Nucleus accumbens (tissue), 56 donors: ENCODE results near the gene USP37.
"Not testable (repeated sequence)": the region's sequence is repeated elsewhere in the genome, so short reads cannot be mapped to it uniquely, and the experiment has no call there.

ENCODE experiments used
- DNase-seq, 56 donors: peaks; one replicate each; lab custom pipeline; 2025; lab: John Stamatoyannopoulos, UW

USP37 gene

DNA sequence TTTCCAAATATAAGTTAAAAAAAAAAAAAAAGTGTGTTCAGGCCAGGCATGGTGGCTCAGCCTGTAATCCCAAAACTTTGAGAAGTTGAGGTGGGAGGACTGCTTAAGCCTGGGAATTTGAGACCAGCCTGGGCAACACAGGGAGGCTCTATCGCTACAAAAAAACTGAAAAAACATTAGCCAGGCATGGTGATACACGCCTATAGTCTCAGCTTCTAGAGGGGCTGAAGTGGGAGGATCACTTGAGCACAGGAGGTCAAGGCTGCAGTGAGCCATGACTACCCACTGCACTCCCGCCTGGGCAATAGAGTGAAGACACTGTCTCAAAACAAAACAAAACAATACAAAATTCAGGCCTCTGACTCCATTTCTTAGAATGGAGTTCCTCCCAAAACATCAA is 9.2 kb downstream of the USP37 start:
- no peak for DNase-seq

DNA sequence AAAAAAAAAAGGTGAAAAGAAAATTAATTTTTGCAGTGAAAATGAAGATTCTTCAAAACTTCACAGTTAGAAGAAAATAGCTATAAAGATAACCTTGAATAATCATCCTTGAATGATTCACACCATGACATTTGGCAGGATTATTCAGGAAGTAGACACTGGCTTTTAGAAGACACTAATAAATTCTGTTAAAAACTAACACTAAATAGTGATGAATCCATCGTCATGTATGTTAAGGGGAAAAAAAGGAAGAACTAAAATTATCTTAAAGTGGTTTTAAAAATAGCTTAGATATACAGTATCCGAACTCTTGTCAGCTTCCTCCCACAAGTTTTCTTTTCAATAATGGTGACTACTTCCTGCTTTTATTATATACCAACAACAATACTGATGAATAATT is 10.2 kb downstream of the USP37 start:
- DNase-seq = no peak

DNA sequence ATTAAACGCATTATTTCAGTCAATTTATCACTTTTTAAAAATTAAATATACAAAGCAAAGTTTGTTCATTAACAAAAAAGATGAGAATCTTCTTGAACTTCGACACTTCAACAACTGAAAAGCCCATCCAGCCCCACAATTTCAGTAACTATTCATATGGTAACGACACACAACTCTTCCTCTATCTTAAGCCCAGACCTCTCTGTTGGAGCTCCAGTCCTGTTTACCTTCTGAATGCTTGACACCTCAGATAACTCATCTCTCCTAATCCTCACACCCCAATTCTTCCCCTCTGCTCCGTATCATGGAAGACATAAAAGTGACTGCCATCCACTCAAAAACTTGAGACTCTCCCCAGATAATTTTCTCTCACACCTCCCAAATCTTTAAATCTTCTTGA is 12.6 kb downstream of the USP37 start:
- no peak for DNase-seq

DNA sequence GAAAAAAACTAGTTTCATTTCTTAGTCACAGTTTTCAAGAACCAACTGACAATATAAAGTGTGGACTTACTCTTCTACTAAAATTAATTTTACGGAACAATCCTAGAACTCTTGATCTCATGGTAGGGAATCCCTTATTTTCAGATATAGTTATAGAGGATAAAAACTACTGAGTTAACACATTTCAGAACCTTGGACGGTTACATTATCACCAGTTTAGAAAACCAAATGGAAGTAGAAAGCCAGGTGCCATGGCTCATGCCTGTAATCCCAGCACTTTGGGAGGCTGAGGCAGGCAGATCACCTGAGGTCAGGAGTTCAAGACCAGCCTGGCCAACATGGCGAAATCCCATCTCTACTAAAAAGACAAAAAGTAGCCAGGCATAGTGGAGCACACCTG is 13.9 kb downstream of the USP37 start:
- not testable (repeated sequence) for DNase-seq

DNA sequence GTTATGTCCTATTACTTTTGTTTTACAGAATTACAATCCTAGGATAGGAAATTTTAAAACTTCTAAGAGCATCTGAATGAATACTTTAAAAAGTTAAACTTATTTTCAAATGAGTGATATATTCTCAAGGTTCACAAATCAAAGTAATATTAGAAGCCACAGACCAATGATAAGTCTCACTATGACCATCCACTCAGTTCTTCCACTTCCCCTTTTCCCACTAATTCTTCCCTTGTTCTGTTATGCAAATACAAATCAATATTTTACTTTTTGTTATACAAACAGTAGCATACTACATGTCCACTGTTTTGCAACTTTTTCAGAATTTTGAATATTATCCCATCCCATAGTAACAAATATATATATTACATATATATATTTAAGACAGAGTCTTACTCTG is 20.2 kb downstream of the USP37 start:
- DNase-seq = no peak

DNA sequence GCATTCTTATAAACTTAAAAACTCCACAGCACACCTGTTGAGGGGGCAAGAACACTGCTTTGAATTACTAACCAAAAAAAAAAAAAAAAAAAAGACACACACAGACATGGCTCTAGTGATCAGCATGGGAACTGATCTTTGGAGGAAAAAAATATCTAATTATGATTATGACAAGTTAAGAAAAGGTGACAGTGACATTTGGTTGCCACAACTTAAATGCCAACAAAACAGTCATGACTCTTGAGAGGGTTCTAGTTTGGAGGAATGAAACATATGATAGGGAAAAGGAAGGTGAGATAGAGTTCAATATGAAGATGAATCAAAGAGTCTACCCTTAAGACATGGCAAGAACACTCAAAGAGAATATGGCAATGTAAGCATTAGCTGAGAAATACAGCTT is 20.6 kb downstream of the USP37 start:
- DNase-seq = no peak

DNA sequence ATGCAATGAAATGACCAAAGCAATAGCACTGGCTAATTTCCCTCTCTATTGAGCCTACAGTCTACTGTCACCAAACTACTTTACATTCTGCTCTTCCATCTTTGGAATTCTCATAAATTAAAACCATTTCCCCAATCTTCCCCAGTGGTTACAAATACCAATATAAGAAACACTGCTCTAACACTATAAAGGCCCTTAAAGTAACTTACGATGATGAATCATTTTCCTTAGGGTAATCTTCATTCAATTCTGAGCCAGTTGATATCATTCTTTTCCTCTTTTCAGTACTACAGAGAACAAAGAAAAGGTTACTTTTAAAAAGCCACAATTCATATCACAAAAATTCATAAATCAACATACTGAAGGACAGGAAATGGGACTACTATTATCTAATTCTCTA is 22.1 kb downstream of the USP37 start:
- DNase-seq = no peak

DNA sequence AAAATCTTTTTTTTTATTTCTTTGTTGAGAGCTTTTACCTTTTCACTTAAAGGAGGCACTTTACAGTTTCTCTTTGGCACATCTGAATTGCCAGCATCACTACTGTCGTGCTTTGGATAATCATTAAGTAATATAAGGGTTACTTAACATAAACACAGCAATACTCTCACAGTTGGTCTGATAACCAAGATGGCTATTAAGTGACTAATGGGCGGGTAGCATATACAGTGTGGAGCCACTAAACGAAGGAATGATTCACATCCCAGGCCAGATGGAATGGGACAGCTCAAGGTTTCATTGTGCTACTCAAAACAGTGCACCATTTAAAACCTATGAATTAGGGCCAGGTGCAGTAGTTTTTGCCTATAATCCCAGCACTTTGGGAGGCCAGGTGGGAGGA is 28.1 kb downstream of the USP37 start:
- DNase-seq = no peak

DNA sequence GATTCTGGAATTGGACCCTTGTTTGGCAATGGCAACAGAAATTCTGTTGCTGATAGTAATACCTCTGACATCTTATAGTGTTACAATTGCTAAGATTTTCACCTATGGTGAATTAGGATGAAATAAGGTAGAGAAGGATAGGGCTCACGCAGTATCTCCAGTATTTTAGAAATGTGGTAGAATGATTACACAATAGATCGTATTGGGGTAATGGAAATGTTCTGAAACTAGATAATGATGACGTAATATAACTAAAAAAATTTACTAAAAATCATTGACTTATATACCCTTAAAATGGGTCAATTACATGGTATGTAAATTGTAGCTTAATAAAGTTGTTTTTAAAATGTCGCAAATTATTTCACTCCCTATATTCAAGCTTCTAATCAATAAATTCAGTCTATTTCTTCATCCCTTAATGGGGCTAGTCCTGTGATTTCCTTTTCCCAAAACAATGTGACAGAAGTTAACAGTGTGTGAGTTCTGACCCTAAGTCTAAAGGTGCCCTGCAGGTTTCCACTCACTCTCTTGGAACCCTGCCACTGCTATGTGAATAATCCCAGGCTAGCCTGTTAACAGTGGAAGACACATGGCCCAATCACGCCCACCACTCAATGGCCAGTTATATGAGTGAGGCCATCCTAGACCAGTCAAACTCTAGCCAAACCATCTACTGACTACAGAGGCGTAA is 31.2 kb downstream of the USP37 start:
- DNase-seq = no peak

DNA sequence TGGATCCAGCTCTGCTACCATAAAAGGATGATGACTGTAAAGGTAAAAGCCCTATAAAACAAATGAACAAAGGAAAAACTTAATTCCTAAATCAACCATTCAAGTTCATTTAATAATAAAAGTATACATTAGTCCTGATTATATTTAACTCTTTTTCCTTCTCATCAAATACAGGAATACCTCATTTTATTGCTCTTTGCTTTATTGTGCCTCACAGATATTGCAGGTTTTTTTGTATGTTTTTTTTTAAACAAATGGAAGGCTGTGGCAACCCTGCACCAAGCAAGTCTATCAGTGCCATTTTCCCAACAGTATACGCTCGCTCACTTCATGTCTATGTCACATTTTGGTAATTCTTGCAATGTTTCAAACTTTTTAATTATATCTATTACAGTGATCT is 38.2 kb downstream of the USP37 start:
- DNase-seq = no peak

DNA sequence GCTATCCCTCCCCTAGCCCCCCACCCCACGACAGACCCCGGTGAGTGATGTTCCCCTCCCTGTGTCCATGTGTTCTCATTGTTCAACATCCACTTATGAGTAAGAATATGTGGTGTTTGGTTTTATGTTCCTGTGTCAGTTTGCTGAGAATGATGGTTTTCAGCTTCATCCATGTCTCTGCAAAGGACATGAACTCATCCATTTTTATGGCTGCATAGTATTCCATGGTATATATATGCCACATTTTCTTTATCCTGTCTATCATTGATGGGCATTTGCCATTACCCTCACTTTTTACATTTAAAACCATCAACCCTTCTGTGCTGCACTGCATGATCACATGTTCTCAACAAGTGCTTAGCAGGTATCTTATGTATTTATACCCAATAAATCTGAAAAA is 39.7 kb downstream of the USP37 start:
- DNase-seq = not testable (repeated sequence)

DNA sequence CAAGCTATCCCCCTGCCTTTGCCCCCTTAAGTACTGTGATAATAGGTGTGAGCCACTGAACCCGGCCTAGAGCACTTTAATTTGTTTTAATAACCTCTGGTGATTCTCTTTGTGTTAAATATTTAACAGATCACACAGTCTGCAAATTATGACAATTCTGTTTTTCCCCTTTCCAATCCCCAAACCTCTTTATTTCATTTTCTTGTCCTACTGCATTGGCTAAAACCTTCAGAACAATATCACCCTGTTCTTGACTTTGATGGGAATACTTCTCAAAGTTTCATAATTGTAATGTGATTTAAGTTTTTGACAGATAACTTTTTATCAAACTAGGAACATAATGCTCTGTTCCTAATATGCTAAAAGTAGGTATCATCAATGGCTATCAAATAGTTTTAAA is 44.5 kb downstream of the USP37 start:
- DNase-seq = no peak

DNA sequence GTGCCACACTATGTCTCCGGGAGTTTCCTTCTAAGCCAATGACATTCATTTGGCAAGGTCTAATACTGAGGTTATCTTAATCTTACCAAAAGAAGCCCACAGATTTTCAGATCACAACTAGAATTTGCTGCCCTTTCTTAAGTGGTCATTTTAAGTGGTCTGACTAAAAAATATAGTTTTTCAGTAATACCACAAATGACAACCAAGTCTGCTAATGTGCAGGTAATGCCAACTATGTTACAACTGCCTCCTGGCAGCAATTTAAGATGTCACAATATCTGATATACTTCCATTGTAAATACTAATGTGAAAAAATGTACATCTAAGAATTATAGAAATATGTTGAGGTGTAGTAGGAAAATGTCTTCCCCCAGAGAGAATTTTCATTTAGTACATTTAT is 49.3 kb downstream of the USP37 start:
- DNase-seq = no peak

DNA sequence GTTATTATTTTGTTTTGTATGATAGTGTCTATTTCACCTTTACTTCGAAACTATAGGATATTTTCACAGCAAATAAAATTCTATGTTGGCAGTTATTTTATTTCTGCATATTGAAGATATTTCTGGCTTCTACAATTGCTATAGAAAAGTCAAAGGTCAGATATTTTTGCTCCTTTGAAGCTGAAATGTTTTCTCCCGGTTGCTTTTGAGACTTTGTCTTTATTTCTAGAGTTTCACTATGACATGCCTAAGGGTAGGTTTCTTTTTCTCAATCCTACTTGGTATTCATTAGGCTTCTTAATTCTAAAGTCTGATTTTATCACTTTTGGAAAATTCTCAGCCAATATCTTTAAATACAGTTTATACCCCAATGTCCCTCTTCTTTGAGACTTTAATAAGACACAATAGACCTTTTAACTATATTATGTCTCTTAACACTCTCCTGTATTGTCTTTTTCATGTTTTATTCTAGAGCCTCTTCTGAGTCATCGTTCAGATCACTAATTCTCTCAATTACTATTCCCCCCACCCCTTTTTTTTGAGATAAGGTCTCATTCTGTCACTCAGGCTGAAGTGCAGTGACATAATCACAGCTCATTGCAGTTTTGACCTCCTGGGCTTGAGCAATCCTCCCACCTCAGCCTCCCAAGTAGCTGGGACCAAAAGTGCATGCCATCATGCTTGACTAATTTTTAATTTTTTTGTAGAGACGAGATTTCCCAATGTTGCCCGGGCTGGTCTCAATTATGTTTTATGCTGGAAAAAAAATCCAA is 50.5 kb downstream of the USP37 start:
- DNase-seq = no peak

DNA sequence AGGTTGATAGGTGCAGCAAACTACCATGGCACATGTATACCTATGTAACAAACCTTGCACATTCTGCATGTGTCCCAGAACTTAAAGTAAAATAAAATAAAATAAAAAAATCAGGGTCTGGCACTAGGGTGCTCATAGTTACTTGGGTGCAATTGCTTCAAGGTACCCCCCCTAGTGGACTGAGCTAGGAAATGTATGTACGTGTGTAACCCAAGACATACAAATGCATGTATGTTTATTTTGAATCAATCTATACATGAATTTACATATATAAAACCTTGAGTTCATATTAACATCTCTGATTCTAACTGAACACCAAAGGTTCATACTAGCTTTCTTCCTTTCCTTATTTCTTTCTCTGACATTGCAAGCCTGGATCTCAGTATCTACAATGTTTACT is 51.5 kb downstream of the USP37 start:
- DNase-seq = no peak

DNA sequence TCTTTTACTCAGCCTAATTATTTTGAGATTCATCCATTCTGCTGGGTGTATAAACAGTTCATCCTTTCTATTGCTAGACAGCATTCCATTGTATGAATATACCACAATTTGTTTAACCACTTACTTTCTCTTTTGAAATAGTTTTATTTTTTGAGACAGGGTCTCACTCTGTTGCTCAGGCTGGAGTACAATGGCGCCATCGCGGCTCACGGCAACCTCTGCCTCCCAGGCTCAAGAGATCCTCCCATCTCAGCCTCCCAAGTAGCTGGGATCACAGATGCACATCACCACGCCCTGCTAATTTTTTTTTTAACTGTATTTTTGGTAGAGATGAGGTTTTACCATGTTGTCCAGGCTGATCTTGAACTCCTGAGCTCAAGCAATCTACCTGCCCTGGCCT is 54.5 kb downstream of the USP37 start:
- DNase-seq = no peak

DNA sequence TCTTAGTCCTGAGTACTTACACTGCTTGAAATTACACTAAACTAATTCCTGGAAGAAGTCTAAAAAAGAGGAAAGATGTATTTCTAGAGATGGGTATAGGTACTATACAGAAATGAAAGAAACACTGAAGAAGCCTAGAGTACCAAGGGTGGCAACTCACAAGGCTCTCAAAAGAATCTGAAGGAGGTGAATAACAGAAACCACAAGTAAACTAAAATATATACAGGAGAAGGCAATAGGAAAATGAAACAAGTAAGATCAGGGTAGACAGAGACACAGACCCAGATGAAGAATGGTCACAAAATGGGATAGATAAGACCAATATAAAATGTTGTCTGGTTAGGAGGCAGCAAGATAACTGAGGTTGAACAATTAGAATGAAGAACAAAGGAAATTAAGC is 59.9 kb downstream of the USP37 start:
- no peak for DNase-seq

DNA sequence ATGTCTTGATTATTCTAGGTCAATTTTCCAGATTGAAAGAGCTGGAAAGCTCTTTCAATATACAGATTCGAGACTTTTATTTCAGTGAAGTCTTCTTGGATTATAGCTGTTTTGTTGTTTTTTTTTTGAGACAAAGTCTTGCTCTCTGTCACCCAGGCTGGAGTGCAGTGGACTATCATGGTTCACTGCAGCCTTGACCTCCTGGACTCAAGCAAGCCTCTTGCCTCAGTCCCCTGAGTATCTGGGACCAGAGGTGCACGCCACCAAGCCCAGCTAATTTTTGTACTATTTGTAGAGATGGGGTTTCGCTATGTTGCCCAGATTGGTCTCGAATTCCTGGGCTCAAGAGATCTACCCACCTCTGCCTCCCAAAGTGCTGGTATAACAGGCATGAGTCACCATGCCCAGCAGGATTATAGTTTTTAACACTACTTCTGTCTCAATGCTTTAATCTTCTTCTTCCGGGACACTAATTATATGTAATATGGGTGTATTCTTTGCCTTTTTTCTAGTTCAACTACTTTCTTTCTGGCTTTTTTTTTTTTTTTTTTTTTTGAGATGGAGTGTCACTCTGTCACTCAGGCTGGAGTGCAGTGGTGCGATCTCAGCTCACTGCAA is 62.3 kb downstream of the USP37 start:
- no peak for DNase-seq

DNA sequence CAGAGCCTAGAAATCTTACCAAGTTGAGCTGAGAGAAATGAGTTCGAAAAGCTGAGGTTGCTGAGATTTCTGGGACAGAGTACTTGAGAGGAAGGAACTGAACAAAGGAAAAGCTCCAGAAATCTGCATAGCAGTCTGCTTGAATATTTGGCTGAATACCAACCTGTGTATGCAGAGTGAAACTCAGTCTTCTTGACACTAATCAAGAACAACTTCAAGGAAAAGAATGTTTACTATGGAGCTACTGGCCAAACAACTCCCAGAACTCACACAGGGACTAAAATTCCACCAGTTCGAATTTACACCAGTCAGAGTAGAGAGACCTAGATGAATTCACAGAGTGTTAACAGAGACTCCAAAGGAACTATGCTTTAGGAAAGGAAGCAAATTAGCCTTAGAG is 66.5 kb downstream of the USP37 start:
- DNase-seq = no peak

DNA sequence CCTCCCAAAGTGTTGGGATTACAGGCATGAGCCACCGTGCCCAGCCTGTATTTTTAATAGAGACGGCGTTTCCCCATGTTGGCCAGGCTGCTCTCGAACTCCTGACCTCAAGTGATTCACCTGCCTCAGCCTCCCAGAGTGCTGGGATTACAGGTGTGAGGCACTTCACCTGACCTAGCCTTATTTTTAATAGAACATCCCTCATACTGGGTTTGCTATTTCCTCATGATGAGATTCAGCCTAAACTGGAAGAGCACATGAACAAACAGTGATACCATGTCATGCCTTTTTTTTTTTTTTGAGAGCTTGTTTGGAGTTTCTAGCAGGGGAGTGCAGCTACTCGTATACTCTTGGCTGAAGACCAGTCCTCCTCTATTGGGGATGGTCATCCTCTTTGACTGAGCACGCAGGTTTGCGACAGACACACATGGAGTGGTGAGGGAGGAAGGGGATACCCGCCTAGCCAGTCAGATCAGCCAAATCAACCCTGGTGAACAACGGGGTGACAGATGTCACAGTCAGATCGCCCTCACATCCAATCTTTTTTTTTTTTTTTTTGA is 67.6 kb downstream of the USP37 start:
- DNase-seq = no peak

DNA sequence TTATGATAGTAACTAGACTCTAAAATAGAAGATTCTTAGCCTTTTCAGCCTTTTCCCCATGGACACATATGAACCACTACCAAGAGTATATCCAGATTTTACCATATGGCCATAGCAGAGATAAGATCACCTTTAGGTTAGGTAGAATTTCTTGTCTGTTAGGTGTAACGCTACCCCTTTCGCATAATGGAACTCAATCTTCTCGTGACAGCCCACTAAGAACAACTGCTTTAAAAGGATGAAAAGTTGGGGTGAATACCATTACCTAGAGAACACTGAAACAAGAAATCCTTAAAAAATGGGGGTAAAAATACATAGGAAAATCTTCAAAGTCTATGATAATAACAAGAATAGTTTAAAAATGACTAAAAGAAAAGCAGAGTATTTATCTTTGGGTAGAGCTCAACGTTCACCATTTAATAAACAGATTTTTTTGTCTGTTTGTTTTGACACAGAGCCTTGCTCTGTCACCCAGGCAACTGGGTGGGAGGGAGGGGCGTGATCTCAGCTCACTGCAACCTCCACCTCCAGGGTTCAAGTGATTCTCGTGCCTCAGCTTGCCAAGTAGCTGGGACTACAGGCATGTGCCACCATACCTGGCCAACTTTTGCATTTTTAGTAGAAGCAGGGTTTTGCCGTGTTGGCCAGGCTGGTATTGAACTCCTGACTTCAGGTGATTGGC is 82.0 kb downstream of the USP37 start:
- DNase-seq = peak in 1 of 56 donors; percentile 0
